Measurements from ENCODE around the gene DTX3. TPM values are rescaled to one million over a fixed set of nuclear protein-coding genes. Genes with fewer than 3 reads are reported as not detected.
"Not testable (repeated sequence)": the region's sequence is repeated elsewhere in the genome, so short reads cannot be mapped to it uniquely, and the experiment has no call there.

The DTX3 gene
- total RNA-seq, 1 donor from 2014 or later, result 56.4 TPM

DNA sequence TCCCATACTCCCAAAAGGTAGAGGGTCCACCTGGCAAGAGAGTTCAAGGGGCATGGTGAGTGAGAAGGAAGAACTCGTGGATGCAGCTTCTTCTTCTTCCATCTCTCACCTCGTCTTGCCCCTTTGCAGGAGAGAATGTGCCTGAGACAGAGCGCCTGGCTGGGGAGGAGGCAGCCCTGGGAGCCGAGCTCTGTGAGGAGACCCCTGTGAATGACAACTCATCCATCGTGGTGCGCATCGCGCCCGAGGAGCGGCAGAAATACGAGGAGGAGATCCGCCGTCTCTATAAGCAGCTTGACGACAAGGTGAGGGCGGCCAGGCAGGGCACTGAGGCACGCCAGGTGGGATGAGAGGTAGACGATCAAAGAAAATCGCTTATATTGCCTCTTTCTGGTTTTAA lies 34.8 kb upstream of the DTX3 start:
- no peaks in the 10 kb centered on the region for H3K4me1 Mint-ChIP-seq
- Histone ChIP-seq H3K4me2 (no peak overlapping the region), H2AFZ (replicated peaks) (no peak overlapping the region), H3K79me2 (ENCODE audit: low read depth) (no peaks in the 10 kb centered on the region), H3K9me3 (ENCODE audit: low read depth) (no peaks in the 10 kb centered on the region), H3K4me3 (no peak overlapping the region), H3K27me3 (no peaks in the 10 kb centered on the region), H3F3A (ENCODE audit: low read depth) (no peaks in the 10 kb centered on the region), H3K9ac (no peak overlapping the region), H3K27ac (no peak overlapping the region), H3K36me3 (no peaks in the 10 kb centered on the region), H4K20me1 (ENCODE audit: low read depth) (no peaks in the 10 kb centered on the region), H3K4me1 (no peaks in the 10 kb centered on the region)
- H3K9me3 Mint-ChIP-seq, result no peaks in the 10 kb centered on the region
- H3K36me3 Mint-ChIP-seq, result peaks cover 1% of the 10 kb centered on the region
- peaks cover 2% of the 10 kb centered on the region for H3K27me3 Mint-ChIP-seq (ENCODE audit: insufficient read depth, low read depth)
- no peak overlapping the region for H3K27ac Mint-ChIP-seq
- no peak for DNase-seq (ENCODE audit: low spot score)
- TF ChIP-seq EZH2 (IDR thresholded peaks at IDR 0.05) (no peak), EZH2phosphoT487 (IDR thresholded peaks at IDR 0.05) (no peak)
- TF ChIP-seq, protein P1, sequence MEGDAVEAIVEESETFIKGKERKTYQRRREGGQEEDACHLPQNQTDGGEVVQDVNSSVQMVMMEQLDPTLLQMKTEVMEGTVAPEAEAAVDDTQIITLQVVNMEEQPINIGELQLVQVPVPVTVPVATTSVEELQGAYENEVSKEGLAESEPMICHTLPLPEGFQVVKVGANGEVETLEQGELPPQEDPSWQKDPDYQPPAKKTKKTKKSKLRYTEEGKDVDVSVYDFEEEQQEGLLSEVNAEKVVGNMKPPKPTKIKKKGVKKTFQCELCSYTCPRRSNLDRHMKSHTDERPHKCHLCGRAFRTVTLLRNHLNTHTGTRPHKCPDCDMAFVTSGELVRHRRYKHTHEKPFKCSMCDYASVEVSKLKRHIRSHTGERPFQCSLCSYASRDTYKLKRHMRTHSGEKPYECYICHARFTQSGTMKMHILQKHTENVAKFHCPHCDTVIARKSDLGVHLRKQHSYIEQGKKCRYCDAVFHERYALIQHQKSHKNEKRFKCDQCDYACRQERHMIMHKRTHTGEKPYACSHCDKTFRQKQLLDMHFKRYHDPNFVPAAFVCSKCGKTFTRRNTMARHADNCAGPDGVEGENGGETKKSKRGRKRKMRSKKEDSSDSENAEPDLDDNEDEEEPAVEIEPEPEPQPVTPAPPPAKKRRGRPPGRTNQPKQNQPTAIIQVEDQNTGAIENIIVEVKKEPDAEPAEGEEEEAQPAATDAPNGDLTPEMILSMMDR (IDR thresholded peaks at IDR 0.05), result no peak
- peak overlapping the region; percentile 36 for H3K4me3 Mint-ChIP-seq

DNA sequence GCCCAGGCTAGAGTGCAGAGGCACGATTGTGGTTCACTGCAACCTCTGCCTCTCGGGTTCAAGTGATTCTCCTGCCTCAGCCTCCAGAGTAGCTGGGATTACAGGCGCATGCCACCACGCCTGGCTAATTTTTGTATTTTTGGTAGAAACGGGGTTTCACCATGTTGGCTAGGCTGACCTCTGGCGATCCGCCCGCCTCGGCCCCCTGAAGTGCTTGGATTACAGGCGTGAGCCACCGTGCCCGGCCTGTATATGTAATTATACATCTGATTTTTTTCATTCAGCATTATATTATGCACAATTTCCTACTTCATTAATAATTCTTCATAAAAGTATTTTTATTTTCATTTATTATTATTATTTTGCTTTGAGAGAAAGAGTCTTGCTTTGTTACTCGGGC lies 34.2 kb upstream of the DTX3 start:
- not testable (repeated sequence) for H3K27me3 Mint-ChIP-seq (ENCODE audit: insufficient read depth, low read depth); H3K27me3 ChIP-seq; H3K4me2 ChIP-seq; H3K4me3 Mint-ChIP-seq; H3K9me3 Mint-ChIP-seq; H3F3A ChIP-seq (ENCODE audit: low read depth); H3K9ac ChIP-seq; H3K79me2 ChIP-seq (ENCODE audit: low read depth); H4K20me1 ChIP-seq (ENCODE audit: low read depth); H3K4me1 Mint-ChIP-seq; H3K27ac Mint-ChIP-seq; H2AFZ ChIP-seq (replicated peaks); H3K4me1 ChIP-seq; H3K36me3 Mint-ChIP-seq; H3K4me3 ChIP-seq; DNase-seq (ENCODE audit: low spot score); H3K36me3 ChIP-seq; H3K9me3 ChIP-seq (ENCODE audit: low read depth); H3K27ac ChIP-seq

DNA sequence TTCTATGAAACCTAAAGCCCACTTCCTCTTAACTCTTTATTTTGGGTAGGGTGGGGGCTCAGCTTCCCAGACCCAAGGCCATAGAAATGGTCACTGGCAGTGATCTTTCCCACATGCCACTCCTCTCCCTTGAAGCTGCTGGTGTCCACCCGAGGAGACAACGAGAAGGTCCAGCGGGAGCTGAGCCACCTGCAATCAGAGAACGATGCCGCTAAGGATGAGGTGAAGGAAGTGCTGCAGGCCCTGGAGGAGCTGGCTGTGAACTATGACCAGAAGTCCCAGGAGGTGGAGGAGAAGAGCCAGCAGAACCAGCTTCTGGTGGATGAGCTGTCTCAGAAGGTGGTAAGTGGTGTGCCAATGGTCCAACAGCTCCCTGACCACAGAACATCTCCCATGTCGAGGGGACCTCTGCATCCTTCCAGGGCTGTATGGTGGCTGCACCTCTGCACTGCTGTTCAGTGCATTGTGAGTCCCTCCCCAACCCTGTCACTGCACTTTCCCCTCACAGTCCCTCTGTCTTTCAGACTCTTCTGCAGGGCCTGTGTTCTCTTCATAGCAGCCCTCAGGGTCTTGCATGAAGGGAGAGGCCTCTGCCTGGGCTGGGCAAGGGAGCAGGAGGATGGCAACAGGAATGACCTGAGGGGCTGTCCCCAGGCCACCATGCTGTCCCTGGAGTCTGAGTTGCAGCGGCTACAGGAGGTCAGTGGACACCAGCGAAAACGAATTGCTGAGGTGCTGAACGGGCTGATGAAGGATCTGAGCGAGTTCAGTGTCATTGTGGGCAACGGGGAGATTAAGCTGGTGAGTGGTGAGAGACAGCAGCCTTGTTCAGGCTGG lies 32.5 kb upstream of the DTX3 start:
- H3K9me3 ChIP-seq (ENCODE audit: low read depth), result no peaks in the 10 kb centered on the region
- Mint-ChIP-seq H3K36me3 (peaks cover 8% of the 10 kb centered on the region), H3K4me3 (no peak overlapping the region), H3K27me3 (ENCODE audit: insufficient read depth, low read depth) (peaks cover 5% of the 10 kb centered on the region), H3K27ac (no peak overlapping the region), H3K4me1 (no peaks in the 10 kb centered on the region), H3K9me3 (no peaks in the 10 kb centered on the region)
- H3K4me2 ChIP-seq, result no peak overlapping the region
- no peak overlapping the region for H3K27ac ChIP-seq
- no peak overlapping the region for H3K4me3 ChIP-seq
- TF ChIP-seq EZH2phosphoT487 (IDR thresholded peaks at IDR 0.05), result no peak
- TF ChIP-seq EZH2 (IDR thresholded peaks at IDR 0.05), result no peak
- TF ChIP-seq, protein P1 (IDR thresholded peaks at IDR 0.05), result no peak
- DNase-seq (ENCODE audit: low spot score), result no peak
- H3F3A ChIP-seq (ENCODE audit: low read depth), result no peaks in the 10 kb centered on the region
- H3K79me2 ChIP-seq (ENCODE audit: low read depth), result no peaks in the 10 kb centered on the region
- H3K9ac ChIP-seq, result no peak overlapping the region
- no peaks in the 10 kb centered on the region for H4K20me1 ChIP-seq (ENCODE audit: low read depth)
- no peaks in the 10 kb centered on the region for H3K4me1 ChIP-seq
- no peak overlapping the region for H2AFZ ChIP-seq (replicated peaks)
- H3K27me3 ChIP-seq, result no peaks in the 10 kb centered on the region
- H3K36me3 ChIP-seq, result no peaks in the 10 kb centered on the region

DNA sequence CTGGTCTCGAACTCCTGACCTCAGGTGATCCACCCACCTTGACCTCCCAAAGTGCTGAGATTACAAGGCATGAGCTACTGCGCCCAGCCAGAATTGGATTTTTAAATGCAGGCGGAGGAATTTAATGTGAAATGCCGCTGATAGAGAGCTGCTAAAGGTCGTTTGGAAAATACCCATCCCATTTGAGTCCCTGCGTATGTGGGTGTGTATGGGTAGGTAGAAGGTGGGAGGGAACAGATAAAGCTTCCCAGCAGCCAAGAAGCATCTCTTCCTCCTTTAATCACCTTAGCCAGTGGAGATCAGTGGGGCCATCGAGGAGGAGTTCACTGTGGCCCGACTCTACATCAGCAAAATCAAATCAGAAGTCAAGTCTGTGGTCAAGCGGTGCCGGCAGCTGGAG lies 29.8 kb upstream of the DTX3 start:
- H3K4me2 ChIP-seq, result no peak overlapping the region
- TF ChIP-seq, protein P1 (IDR thresholded peaks at IDR 0.05), result no peak
- TF ChIP-seq EZH2phosphoT487 (IDR thresholded peaks at IDR 0.05) (no peak), EZH2 (IDR thresholded peaks at IDR 0.05) (no peak)
- no peak overlapping the region for H3K9ac ChIP-seq
- Mint-ChIP-seq H3K9me3 (no peaks in the 10 kb centered on the region), H3K27ac (no peak overlapping the region), H3K27me3 (ENCODE audit: insufficient read depth, low read depth) (peaks cover 6% of the 10 kb centered on the region), H3K4me1 (no peaks in the 10 kb centered on the region), H3K4me3 (no peak overlapping the region), H3K36me3 (peaks cover 11% of the 10 kb centered on the region)
- H3K79me2 ChIP-seq (ENCODE audit: low read depth), result no peaks in the 10 kb centered on the region
- H4K20me1 ChIP-seq (ENCODE audit: low read depth), result no peaks in the 10 kb centered on the region
- no peak for DNase-seq (ENCODE audit: low spot score)
- no peaks in the 10 kb centered on the region for H3F3A ChIP-seq (ENCODE audit: low read depth)
- H3K27me3 ChIP-seq, result no peaks in the 10 kb centered on the region
- no peak overlapping the region for H2AFZ ChIP-seq (replicated peaks)
- H3K36me3 ChIP-seq, result no peaks in the 10 kb centered on the region
- H3K9me3 ChIP-seq (ENCODE audit: low read depth), result no peaks in the 10 kb centered on the region
- no peak overlapping the region for H3K4me3 ChIP-seq
- H3K4me1 ChIP-seq, result no peaks in the 10 kb centered on the region
- H3K27ac ChIP-seq, result no peak overlapping the region
